K562 (cell line): ENCODE data around the gene MAPK13. TPM values are rescaled to one million over a fixed set of nuclear protein-coding genes. Genes with fewer than 3 reads are reported as not detected.

ENCODE experiments used
- CREBBP ChIP-seq: IDR thresholded peaks from one replicate; pipeline ENCODE4 v1.6.1; 2012; ENCODE audit warnings: low read depth, mild to moderate bottlenecking, control low read depth, inconsistent platforms, low read length
- EHMT2 ChIP-seq: fragments of 450-650 bp; IDR thresholded peaks from 2 replicates; pipeline ENCODE4 v1.6.1; 2018; ENCODE audit warnings: antibody characterized with exemption
- EWSR1 ChIP-seq: fragments of 450-650 bp; IDR thresholded peaks from 2 replicates; pipeline ENCODE4 v1.6.1; 2018; ENCODE audit warnings: borderline replicate concordance, mild to moderate bottlenecking, low read depth, moderate library complexity; ENCODE audit not compliant: partially characterized antibody
- GTF2A2 ChIP-seq: IDR thresholded peaks from 2 replicates; pipeline ENCODE4 v1.6.1; 2016; ENCODE audit warnings: mild to moderate bottlenecking, missing genetic modification characterization, missing compliant biosample characterization
- HDAC8 ChIP-seq: fragments of 450-650 bp; IDR thresholded peaks from 2 replicates; pipeline ENCODE4 v1.6.1; 2016; ENCODE audit warnings: mild to moderate bottlenecking, missing genetic modification characterization, moderate library complexity, missing compliant biosample characterization
- KAT2B ChIP-seq: IDR thresholded peaks from one replicate; pipeline ENCODE4 v1.6.1; 2012; ENCODE audit warnings: low read depth, mild to moderate bottlenecking, control low read depth, inconsistent platforms, low read length, moderate library complexity
- KAT7 ChIP-seq: sonication (generic); formaldehyde crosslinking; IDR thresholded peaks from 2 replicates; pipeline ENCODE4 v1.8.0; 2022; ENCODE audit warnings: missing genetic modification reagents, mild to moderate bottlenecking, borderline replicate concordance
- KLF10 ChIP-seq: fragments of 250-450 bp; sonication (Bioruptor Pico); IDR thresholded peaks from 2 replicates; pipeline ENCODE4 v1.6.1; 2021; ENCODE audit warnings: matching md5 sums
- LCOR ChIP-seq: sonication (generic); formaldehyde crosslinking; IDR thresholded peaks from 2 replicates; pipeline ENCODE4 v1.8.0; 2022; ENCODE audit warnings: mild to moderate bottlenecking, missing genetic modification reagents
- NCOA1 ChIP-seq: fragments of 450-650 bp; IDR thresholded peaks from 2 replicates; pipeline ENCODE4 v1.6.1; 2016; ENCODE audit warnings: low read depth
- NEUROD1 ChIP-seq: fragments of 150-350 bp; IDR thresholded peaks from 2 replicates; pipeline ENCODE4 v1.6.1; 2014; ENCODE audit warnings: borderline replicate concordance, low read length, low read depth; ENCODE audit not compliant: partially characterized antibody
- PHF8 ChIP-seq: fragments of 200-600 bp; sonication (generic); IDR thresholded peaks from 2 replicates; pipeline ENCODE4 v1.6.1; 2012; ENCODE audit warnings: mixed run types, mild to moderate bottlenecking, inconsistent platforms, low read length, moderate library complexity, borderline replicate concordance
- POLR2G ChIP-seq: fragments of 200-400 bp; formaldehyde crosslinking; IDR thresholded peaks from 2 replicates; pipeline ENCODE4 v1.6.1; 2017; ENCODE audit warnings: low read depth, mild to moderate bottlenecking, antibody characterized with exemption, low read length, moderate library complexity
- TGIF2 ChIP-seq: sonication (generic); formaldehyde crosslinking; IDR thresholded peaks from 2 replicates; pipeline ENCODE4 v1.8.1; 2022; ENCODE audit warnings: mild to moderate bottlenecking, missing genetic modification reagents, moderate library complexity
- ZNF175 ChIP-seq: fragments of 200-800 bp; sonication (Bioruptor generic); IDR thresholded peaks from 2 replicates; pipeline ENCODE4 v1.6.1; 2016; ENCODE audit warnings: low read depth, mild to moderate bottlenecking, missing genetic modification characterization, missing compliant biosample characterization
- ZNF586 ChIP-seq: fragments of 450-650 bp; formaldehyde crosslinking; conservative IDR thresholded peaks from 2 replicates; pipeline ENCODE4 v1.4.0; 2020; ENCODE audit warnings: mild to moderate bottlenecking, moderate library complexity
- ZNF830 ChIP-seq: fragments of 250-450 bp; sonication (Bioruptor Pico); IDR thresholded peaks from 2 replicates; pipeline ENCODE4 v1.5.0; 2021; ENCODE audit warnings: mild to moderate bottlenecking
- polyA plus RNA-seq, 8 experiments: library from polyadenylated mRNA; depleted of rRNA in 4 of 8; stranded (reverse) in 5 of 8; unstranded in 3 of 8; fragments of >200 nt; fragmentation: Nextera tagmentation in 2 of 8; fragmentation: Illumina TruSeq in 1 of 8; extraction: Ambion mirVana in 2 of 8; extraction: Trizol in 1 of 8; gene quantifications; 2 replicates each; pipeline versions ENCODE4 v1.2.1 to v1.2.3, GENCODE V29; 2011 to 2014; ENCODE audit warnings: inconsistent platforms in 1 of 8, missing spikeins in 1 of 8
- total RNA-seq, 7 experiments: library from RNA; depleted of rRNA in 6 of 7; stranded (reverse); fragments of >200 nt in 6 of 7; fragmentation: Illumina TruSeq in 2 of 7; extraction: Trizol in 2 of 7; gene quantifications; 2 replicates each; pipeline versions ENCODE4 v1.2.1 to v1.2.3, GENCODE V29; 2011 to 2021; ENCODE audit warnings: low replicate concordance in 1 of 7
- TF ChIP-seq, protein P1 (sequence below): fragments of 250-450 bp; sonication (Bioruptor Pico); IDR thresholded peaks from 2 replicates; pipeline ENCODE4 v1.5.0; 2021
- TF ChIP-seq, protein P2 (sequence below): fragments of 150-350 bp; IDR thresholded peaks from 2 replicates; pipeline ENCODE4 v1.6.1; 2014; ENCODE audit warnings: low read depth, mild to moderate bottlenecking, low read length, borderline replicate concordance
- TF ChIP-seq, protein P3 (sequence below): sonication (generic); formaldehyde crosslinking; IDR thresholded peaks from 2 replicates; pipeline ENCODE4 v1.8.0; 2022; ENCODE audit warnings: mild to moderate bottlenecking, missing genetic modification reagents
- TF ChIP-seq, protein P4 (sequence below): sonication (generic); formaldehyde crosslinking; IDR thresholded peaks from 2 replicates; pipeline ENCODE4 v1.8.1; 2023; ENCODE audit warnings: mild to moderate bottlenecking, missing genetic modification reagents

MAPK13 gene
- total and polyA plus RNA-seq, 9 of the 15 experiments (the other 6 are each of a cell fraction or from before 2014, with no cell fraction given), result 0.03 to 2.3 (median 0.48) TPM; not detected in 1

DNA sequence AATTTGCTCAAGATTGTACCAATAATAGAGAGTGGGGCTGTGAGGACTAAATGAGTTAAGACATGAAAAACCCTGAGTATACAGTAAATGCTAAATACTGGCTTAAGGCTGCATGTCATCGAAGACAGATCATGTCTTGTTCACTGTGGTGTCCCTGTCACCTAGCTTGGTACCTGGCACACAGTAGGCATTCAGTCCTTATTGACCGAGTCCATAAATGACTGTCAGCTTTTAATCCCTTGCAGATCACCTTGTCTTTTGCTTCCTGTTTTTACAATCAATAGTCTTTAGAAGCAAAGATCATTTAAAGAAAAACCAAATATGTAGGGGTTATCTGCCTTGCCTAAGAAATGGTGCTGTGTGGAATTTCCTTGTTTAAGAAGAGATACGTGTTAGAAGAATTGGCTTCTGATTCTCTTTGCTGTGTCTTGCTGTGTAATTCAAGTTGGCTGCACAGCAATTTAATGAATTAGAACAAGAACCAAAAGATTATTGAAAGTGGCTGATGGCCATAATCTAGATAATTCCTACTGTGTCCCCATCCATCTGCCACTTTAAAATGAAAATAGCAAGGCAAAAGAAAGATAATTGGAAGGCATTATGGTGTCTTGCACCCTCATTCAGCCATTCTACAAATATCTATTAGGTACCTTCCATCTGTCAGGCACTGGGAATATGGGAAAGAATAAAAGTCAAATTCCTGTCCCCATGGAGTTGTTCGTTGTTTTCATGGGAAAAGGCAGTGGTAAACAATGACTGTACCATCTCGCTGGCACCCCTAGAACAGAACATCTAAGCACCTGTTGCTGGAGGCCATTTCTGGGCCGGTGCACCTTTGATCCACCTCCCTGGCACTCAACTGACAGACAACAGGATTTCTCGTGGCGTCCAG lies 12.4 kb upstream of the MAPK13 start (continued):
- TF ChIP-seq, protein P1, sequence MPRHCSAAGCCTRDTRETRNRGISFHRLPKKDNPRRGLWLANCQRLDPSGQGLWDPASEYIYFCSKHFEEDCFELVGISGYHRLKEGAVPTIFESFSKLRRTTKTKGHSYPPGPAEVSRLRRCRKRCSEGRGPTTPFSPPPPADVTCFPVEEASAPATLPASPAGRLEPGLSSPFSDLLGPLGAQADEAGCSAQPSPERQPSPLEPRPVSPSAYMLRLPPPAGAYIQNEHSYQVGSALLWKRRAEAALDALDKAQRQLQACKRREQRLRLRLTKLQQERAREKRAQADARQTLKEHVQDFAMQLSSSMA (CRISPR knock-in tag), result 0 out of 2 replicates have a peak, but pooled peaks have one; percentile 25
- TF ChIP-seq GTF2A2, result no peak
- TF ChIP-seq, protein P2, sequence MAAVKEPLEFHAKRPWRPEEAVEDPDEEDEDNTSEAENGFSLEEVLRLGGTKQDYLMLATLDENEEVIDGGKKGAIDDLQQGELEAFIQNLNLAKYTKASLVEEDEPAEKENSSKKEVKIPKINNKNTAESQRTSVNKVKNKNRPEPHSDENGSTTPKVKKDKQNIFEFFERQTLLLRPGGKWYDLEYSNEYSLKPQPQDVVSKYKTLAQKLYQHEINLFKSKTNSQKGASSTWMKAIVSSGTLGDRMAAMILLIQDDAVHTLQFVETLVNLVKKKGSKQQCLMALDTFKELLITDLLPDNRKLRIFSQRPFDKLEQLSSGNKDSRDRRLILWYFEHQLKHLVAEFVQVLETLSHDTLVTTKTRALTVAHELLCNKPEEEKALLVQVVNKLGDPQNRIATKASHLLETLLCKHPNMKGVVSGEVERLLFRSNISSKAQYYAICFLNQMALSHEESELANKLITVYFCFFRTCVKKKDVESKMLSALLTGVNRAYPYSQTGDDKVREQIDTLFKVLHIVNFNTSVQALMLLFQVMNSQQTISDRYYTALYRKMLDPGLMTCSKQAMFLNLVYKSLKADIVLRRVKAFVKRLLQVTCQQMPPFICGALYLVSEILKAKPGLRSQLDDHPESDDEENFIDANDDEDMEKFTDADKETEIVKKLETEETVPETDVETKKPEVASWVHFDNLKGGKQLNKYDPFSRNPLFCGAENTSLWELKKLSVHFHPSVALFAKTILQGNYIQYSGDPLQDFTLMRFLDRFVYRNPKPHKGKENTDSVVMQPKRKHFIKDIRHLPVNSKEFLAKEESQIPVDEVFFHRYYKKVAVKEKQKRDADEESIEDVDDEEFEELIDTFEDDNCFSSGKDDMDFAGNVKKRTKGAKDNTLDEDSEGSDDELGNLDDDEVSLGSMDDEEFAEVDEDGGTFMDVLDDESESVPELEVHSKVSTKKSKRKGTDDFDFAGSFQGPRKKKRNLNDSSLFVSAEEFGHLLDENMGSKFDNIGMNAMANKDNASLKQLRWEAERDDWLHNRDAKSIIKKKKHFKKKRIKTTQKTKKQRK, result no peak
- TF ChIP-seq POLR2G, result no peak
- TF ChIP-seq NEUROD1, result no peak
- no peak for TF ChIP-seq ZNF830 (CRISPR knock-in tag)
- TF ChIP-seq KAT2B, result no peak
- no peak for TF ChIP-seq HDAC8 (tag)
- TF ChIP-seq NCOA1, result no peak
- no peak for TF ChIP-seq PHF8
- TF ChIP-seq KLF10 (CRISPR knock-in tag), result no peak
- TF ChIP-seq TGIF2 (CRISPR knock-in tag), result no peak
- TF ChIP-seq LCOR (CRISPR knock-in tag), result 0 out of 2 replicates have a peak, but pooled peaks have one; percentile 25
- TF ChIP-seq KAT7 (CRISPR knock-in tag), result peak; percentile 26; the same call in 1 of the 2 replicates
- TF ChIP-seq ZNF175 (CRISPR knock-in tag), result peak; percentile 60; the same call in 1 of the 2 replicates
- no peak for TF ChIP-seq CREBBP
- TF ChIP-seq, protein P3, sequence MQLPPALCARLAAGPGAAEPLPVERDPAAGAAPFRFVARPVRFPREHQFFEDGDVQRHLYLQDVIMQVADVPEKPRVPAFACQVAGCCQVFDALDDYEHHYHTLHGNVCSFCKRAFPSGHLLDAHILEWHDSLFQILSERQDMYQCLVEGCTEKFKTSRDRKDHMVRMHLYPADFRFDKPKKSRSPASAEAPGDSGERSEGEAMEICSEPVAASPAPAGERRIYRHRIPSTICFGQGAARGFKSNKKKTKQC (CRISPR knock-in tag), result no peak
- TF ChIP-seq ZNF586 (CRISPR knock-in tag), result no peak
- no peak for TF ChIP-seq EWSR1
- TF ChIP-seq, protein P4, sequence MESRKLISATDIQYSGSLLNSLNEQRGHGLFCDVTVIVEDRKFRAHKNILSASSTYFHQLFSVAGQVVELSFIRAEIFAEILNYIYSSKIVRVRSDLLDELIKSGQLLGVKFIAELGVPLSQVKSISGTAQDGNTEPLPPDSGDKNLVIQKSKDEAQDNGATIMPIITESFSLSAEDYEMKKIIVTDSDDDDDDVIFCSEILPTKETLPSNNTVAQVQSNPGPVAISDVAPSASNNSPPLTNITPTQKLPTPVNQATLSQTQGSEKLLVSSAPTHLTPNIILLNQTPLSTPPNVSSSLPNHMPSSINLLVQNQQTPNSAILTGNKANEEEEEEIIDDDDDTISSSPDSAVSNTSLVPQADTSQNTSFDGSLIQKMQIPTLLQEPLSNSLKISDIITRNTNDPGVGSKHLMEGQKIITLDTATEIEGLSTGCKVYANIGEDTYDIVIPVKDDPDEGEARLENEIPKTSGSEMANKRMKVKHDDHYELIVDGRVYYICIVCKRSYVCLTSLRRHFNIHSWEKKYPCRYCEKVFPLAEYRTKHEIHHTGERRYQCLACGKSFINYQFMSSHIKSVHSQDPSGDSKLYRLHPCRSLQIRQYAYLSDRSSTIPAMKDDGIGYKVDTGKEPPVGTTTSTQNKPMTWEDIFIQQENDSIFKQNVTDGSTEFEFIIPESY, result no peak
- TF ChIP-seq EHMT2, result no peak
